ENCODE measurements around the gene NDUFS2.

NDUFS2 gene
- total RNA-seq, result 89.7 to 122 (median 97.2) reads per million in 4 experiments

- peak; percentile 91 for DNase-seq
These were observed at the start of gene NDUFS2 for GRCh38 chr1:161201836-161202712. Gene NDUFS2, plus strand, starts transcription at chr1:161202367. Its CDS starts 19 bp downstream, at chr1:161202386.

GRCh38 chr1:161153176-161153575, 49.0 kb upstream of the NDUFS2 start:
- no peak for DNase-seq

- DNase-seq, result peak; percentile 72
These were observed 48.4 kb upstream of the NDUFS2 start, which contains the start of gene UFC1 for GRCh38 chr1:161153682-161154337. Gene UFC1, plus strand, starts transcription at chr1:161153978. Its CDS starts 20 bp downstream, at chr1:161153998.

GRCh38 chr1:161157867-161158266, 44.3 kb upstream of the NDUFS2 start:
- DNase-seq, result no peak

GRCh38 chr1:161158316-161159010, 43.7 kb upstream of the NDUFS2 start:
- no peak for DNase-seq

- DNase-seq, result peak; percentile 86
These were observed 42.9 kb upstream of the NDUFS2 start, which contains the start of gene USP21 for GRCh38 chr1:161159087-161159912. Gene USP21, plus strand, starts transcription at chr1:161159500. Its CDS starts 1,141 bp downstream, at chr1:161160641.

GRCh38 chr1:161159913-161160243, 42.3 kb upstream of the NDUFS2 start:
- no peak for DNase-seq

- no peak for DNase-seq
These were observed 41.5 kb upstream of the NDUFS2 start for GRCh38 chr1:161160671-161161145.

GRCh38 chr1:161161652-161162051, 40.5 kb upstream of the NDUFS2 start:
- DNase-seq, result no peak

- no peak for DNase-seq
These were observed 40.1 kb upstream of the NDUFS2 start for GRCh38 chr1:161162052-161162451.

GRCh38 chr1:161162806-161163205, 39.4 kb upstream of the NDUFS2 start:
- DNase-seq, result no peak

GRCh38 chr1:161163793-161164192, 38.4 kb upstream of the NDUFS2 start:
- no peak for DNase-seq

- DNase-seq, result no peak
These were observed 37.1 kb upstream of the NDUFS2 start for GRCh38 chr1:161164901-161165610.

- peak; percentile 84 for DNase-seq
These were observed 36.2 kb upstream of the NDUFS2 start, which contains the start of gene PPOX for GRCh38 chr1:161165742-161166668. Gene PPOX, plus strand, starts transcription at chr1:161166426. Its CDS starts 422 bp downstream, at chr1:161166848.

GRCh38 chr1:161166669-161167548, 35.3 kb upstream of the NDUFS2 start:
- DNase-seq, result no peak

- no peak for DNase-seq
These were observed 33.3 kb upstream of the NDUFS2 start for GRCh38 chr1:161168906-161169305.

- no peak for DNase-seq
These were observed 31.0 kb upstream of the NDUFS2 start for GRCh38 chr1:161171191-161171590.

- no peak for DNase-seq
These were observed 30.5 kb upstream of the NDUFS2 start for GRCh38 chr1:161171696-161172095.

- DNase-seq, result no peak
These were observed 29.8 kb upstream of the NDUFS2 start for GRCh38 chr1:161172349-161172748.

All from effector CD8-positive, alpha-beta T cell (primary cell).